SH-SY5Y (cell line): ENCODE data around the gene SLC9C2.

Source experiments
- GATA2 ChIP-seq: IDR thresholded peaks from 2 replicates; pipeline ENCODE4 v1.6.1; 2011; ENCODE audit warnings: mild to moderate bottlenecking, low read depth, low read length
- GATA3 ChIP-seq: IDR thresholded peaks from 2 replicates; pipeline ENCODE4 v1.6.1; 2011; ENCODE audit warnings: low read depth, mild to moderate bottlenecking, low read length, moderate library complexity

DNA sequence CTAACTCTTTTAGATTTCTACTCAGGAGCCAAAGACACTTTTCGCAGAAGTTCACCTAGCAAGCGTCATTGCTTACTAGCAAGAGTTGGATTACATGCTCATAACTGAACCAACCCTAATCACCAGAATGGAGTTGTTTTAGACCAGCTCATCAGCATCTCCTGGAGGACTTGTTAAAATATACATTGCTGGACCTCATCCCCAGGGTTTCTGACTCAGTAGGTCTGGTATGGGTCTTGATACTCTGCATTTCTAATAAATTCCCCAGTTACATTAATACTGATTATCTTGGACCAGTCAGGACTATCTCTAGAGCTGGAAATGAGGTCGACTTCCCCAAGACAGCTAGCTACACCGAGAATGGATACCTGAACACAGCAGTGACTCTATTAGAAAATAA is 135.4 kb downstream of the SLC9C2 start:
- no peak for TF ChIP-seq GATA2
- no peak for TF ChIP-seq GATA3
